ENCODE data around the gene MOXD1.

The MOXD1 gene

DNA sequence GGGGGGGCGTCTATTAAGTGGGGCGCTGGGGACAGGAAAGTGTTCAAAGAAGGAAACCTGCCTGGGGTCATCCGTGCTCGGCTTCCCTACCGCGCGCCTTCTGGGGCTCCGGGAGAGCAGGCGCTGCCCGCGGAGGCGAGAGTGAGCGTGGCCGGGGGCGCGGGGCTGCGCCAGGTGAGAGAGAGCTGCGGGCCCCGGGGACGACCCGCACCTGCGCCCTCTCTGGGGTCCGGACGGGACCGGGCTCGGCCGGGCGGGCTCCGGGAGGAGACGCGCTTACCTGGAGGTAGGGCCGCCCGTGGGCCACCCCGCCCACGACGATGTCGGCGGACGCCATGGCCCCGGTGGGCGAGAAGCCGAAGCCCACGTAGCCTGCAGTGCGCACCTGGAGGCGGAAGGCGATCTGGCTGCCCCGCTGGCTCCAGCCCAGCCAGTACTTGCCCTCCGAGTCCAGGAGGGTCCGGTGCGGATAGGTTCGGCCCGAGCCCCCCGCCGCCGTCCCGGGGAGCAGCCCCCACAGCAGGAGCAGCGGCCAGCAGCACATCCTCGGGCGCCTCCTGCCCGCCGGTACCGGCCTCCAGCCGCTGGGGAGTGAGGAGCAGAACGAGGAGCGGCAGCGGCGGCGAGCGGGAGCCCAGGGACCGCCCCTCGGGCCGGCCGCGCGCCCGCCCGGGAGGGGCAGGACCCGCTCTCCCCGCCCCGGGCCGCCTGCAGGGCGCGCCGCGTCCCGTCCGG is at the start of gene MOXD1:
Gene MOXD1 (minus strand): TSS at position 593 of the 735 bp plus-strand sequence. CDS start 49 bp downstream, at position 544.
- DNase-seq: peak; percentile 24 to 25

DNA sequence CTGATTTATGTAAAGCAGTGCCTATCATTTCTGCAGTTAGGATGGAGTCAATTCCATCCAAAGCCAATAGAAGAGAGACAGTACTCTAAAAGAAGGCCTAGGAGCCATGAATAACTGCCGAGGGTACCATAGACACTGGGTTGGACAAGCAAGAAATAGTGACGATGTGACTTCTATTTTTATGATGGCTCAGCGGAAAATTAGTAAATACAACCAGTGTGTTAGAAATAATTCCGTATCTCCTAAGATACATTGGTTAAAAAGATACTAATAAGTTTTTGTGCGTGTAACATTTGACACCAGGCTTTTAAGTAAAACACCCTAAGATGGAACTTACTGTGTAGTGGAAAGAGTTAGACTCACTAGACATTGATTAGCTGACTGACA is 45.6 kb upstream of the MOXD1 start:
- no peak for DNase-seq

DNA sequence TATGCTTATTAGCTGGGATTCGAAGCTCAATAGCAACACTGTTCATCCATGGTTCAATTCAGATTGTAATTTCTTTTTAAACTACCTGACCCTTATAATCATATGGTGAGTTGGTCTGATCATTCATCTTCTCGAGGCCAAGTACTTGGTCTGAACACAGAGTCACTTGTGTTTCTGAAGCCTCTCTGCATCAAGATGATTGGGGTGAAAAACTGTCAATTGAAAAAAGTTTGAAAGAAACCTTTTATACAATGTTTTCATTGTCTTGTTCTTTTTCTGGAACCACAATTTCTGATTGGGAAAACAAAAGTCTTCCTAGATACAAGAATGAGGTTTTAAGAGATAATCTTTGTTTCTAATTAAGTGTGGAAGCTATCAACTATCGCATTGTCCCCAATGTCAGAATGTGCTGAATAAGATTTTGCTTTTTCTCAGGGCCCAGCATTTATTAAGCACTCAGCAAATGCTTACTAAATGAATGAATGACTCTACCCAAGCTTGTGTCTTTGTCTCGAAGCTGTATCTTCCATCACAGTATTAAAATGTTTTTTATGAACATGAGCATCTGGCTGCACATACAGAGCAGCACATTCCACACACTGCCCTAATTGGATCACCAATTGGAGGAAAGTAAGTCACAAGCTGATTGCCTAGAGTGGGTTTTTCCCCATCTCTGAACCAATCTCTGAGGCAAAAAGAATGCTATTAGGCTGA is 45.0 kb upstream of the MOXD1 start:
- no peak for DNase-seq

DNA sequence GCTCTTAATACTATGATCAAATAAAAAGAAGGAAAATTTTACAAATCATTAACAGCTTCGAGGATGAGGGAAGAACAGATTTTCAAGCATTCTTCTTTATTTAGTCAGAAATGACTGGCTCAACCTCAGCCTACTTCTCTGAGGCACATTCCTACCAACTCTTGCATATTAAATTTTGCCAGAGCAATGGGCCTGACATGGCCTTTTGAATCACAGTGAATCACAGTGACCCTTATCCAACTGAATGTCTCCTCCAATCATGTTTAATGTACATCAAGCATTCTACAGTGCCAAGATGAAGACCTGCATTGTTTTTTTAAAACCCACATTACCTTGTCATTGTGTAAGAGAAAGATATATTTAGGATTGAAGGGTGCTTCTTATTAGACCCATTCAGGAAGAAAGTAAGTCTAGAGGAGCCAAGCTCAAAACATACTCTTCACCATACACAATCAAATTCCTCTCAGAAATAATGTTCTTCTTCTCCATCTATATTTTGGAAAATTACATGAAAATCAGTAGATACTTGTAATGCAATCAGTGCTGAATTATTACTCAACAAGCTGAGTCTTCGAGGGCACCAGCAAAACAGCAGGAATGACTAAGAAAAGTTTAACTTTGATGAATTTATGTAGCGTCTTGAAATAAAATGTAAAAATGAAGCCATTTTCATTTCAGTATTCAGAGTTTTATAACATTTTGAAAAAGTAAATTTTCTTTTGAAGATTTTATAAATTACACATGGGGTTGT is 44.1 kb upstream of the MOXD1 start:
- no peak for DNase-seq

DNA sequence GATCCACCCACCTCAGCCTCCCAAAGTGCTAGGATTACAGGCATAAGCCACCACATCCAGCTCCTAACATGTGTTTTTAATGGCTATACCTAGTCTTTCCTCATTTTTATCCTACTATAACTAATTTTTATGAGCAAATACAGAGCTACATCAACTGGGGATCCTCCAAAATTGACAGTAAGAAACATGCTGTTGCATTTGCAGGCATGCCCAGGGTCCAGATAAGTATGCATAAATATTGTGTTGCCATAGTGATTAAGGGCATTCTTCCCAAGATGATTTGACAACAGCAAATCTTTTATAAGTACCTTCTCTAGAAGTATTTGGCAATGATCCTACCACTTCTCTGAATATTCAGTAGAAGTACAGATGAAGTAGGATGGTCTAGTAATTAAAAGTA is 41.9 kb upstream of the MOXD1 start:
- no peak for DNase-seq

DNA sequence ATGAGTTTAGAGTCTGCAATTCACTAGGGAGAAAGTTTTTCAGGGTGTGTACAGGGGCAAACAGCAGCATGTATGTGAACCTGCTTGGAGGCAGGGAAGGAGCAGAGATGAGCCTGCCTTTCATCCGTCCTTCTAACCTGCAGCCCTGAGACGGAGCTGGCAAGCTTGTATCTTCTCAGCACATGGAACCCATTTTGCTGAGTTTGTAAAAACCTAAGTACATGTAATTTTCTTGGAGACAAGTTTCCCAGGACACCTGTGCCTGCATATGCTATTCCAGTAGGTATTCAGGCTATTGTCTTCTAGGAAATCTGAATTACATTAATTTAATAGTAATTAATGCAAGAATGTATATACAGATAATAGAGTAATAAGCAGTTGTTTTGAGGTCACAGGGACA is 28.8 kb upstream of the MOXD1 start:
- DNase-seq: no peak

DNA sequence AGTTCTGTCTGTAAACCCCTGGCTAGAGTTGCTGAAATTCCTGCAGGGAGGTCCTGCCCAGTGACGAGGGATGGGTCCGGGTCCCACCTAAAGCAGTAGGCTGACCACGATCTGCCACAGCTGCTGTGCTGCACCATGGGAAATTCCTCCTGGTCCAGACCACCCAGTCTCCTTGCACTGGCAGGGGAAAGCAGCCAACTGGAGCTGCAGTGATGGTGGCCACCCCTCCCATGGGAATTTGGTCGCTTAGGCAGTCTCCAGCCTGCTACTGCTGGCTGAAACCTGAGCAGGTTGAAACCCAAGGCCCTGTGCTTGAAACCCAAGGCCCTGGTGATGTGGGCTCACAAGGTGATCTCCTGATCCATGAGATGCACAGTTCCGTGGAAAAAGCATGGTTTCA is 23.9 kb upstream of the MOXD1 start:
- DNase-seq: no peak

DNA sequence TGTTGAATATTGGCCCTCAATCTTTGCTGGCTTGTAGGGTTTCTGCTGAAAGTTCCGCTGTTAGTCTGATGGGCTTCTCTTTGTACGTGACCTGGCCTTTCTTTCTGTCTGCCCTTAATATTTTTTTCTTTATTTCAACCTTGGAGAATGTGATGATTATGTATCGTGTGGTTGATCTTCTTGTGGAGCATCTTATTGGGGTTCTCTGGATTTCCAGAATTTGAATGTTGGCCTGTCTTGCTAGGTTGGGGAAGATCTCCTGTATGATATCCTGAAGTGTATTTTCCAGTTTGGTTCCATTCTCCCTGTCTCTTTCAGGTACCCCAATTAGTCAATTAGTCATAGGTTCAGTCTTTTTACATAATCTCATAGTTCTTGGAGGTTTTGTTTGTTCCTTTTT is 22.6 kb upstream of the MOXD1 start:
- DNase-seq: no peak

DNA sequence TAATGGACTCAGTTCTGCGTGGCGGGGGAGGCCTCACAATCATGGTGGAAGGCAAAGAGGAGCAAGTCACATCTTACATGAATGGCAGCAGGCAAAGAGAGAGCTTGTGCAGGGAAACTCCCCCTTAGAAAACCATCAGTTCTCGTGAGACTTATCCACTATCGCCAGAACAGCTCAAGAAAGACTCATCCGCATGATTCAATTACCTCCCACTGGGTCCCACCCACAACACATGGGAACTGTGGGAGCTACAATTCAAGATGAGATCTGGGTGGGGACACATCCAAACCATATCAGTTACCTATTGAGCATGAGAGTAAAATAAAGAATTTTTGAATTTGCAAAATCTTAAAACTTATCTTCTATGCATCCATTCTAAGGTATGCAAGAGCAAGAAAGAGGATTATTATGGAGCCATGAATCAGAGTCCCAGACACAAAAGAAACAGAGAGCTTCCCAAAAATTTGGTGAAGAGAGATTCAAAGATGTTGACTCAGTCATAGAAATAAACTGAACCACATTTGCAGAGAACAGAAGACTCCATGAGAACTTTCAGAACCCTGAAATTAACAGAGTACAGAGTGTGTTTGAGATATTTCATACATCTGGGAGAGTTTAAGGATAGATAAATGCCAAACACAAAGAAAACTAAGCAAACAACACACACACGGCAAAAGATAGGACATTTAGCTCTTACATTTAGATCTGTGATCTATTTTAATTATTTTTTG is 17.1 kb upstream of the MOXD1 start:
- DNase-seq: no peak

DNA sequence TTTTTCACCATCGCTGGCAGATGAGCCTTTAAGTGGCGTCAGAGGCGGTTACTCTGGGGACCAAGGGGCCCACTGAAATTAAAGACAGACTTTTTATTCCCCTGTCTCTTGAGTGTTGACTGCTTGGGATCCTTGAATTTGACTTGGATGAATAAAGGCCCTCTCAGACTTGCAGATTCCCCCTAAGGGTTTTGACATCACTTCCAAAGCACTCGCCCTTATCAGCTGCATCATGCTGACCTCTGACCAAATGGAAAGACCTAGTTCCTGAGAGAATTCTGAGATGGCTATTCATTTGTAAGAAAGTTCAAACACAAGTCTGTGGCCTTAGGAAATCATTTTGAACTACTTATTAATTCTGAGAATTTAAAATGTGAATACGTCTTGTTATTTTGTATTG is 13.5 kb upstream of the MOXD1 start:
- no peak for DNase-seq

DNA sequence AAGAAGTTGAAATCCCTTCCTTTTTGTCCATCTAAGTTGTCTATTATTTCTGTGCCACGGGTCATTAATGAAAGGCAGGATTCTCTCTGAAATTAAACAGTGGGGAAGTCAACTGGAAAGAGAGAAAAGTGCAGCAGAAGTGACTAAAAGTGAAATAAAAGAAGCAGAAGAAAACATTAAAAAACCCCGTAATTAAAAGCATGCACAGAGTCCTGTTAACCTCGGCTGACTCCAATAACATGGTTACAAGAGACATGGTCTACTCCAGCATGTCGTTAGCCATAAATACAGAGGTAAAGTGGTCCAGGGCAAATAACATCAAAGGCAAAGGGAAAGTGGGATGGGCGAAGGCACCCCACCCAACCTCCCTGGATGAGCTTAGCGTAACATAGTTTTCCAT is 13.0 kb upstream of the MOXD1 start:
- DNase-seq: no peak

DNA sequence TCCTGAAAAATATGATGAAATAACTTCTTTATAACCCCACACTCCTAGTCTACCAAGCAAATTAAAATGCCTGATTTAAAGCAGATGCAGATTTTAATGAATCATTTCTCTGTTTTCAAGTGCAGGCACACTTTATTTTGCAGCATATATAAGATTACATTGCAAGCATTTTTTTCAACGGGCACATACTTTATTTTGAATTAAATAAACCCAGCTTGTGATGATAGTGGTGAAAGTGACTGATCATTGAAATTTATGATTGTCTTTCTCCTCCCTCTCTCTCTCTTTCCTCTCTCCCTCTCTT is 12.2 kb upstream of the MOXD1 start:
- no peak for DNase-seq

DNA sequence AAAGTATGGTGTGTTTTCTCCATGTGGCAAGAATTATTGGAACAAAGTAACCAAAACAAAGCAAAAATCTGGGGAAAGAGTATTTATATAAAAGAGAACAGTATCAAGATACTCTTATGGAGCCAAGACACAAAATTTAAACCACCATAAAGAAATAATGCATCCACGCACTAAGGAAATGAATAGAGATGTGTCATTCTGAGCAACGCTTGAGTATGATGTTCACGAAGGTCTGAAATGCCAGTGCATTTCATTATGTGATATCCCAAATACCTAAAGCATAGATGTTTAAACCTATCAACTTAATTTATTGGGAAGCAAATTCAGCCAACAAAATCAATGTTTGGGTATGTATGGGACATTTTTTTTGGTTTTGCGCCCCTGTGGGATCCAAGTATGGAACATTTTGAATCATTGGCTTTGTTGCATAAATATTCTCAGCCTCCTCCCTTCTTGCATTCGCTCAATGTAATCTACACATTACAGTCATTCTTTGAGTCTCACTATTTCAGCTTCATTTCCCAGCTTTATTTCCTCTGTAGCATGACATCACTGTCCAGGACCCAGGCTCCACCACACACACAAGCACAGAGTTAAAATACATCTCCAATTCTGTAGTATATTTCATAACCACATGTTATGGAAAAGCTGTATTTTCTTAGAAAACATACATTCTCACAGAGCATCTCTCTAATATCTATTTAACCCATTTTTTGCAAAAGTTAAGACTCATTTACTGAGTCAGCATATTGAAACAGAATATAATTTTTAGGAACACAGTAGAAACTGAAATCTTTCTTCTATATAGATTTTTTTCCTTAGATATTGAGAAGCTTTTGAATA is 11.6 kb upstream of the MOXD1 start:
- DNase-seq: no peak

DNA sequence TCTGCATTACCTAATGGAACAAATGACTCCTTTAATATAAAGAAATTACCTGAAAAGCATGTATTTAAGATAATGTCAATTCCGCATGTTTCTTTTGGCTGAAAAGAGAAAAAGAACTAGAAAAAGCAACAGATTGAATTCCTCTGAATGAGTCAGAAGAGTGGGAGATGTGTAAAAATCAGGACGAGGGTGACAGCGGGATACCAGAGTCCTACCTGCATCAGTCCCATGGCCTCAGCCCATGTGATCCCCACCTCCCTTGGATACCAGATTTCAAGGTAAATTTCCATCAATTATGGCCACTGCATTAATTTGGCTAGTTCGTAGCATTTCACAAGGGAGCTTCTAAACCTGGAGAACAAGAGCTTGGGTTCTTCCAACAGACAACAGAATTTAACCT is 10.0 kb upstream of the MOXD1 start:
- no peak for DNase-seq

DNA sequence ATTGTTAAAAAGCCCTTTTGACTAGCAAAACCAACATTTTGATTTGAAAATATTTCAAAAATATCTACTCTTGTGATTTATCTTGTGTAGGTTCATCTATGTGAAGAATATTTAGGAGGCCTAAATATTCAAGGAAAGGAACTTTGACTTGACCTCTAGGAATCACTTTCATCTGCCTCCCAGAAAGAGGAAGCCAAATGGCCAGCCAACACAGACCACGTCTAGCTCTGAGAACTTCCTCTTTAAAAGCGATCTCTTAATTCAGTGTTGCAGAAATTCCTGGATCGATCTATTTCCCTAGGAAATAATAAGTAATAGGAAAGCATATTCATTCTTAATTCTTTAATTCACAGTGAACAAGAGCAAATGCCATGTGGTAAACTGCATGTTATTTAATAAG is 9.6 kb upstream of the MOXD1 start:
- DNase-seq: no peak

DNA sequence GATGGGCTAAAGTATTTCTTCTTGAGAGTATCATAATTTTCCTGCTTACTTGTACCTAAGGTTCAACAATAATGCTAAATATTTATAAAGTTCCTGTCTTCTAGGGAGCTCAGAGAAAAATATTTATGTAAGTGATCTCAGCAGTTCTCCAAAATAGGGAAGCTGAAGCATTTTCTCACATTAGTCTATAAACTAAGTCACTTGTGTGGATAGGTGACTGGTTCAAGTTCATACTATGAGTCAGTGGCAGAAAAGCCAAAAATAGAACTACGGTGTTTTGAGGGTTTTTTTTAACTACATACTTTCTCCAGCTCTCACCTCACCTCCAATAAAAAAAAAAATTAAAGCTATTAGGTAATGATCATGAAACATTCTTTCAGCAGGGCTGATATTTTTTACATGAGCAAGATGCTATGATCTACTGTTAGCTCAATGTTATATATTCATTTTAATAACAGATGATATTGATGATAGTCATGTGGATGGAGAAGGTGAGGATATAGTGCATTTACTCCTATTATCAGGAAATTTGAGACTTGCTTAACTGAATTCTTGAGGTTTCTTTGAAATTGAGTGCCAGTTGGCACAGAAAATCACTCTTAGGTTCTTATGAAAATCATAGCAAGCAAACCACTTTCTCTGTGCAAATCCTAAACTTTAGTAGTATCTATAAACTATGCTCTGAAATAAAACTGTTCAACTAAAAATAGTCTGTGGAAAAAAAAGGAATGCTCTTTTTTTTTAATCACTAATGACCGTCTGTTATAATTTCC is 4.1 kb upstream of the MOXD1 start:
- DNase-seq: no peak

DNA sequence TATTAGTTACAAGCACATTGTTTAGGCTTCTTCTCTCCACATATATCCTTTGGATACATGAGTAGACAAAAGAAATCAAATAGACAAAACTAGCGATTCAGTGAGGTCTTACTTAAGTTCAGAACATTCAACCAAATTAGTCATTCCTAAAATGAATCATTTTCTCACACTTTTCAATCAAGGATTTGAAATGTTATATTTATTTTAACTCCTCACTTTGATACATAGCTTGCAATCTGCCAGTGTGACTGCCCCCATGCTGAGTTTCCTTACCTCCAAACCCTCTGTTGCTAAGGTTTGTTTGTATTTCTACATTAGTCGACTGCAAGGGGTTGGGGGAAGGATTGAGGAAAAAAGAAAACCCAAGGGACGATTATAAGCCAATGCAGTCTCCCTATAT is 3.5 kb upstream of the MOXD1 start:
- DNase-seq: no peak

DNA sequence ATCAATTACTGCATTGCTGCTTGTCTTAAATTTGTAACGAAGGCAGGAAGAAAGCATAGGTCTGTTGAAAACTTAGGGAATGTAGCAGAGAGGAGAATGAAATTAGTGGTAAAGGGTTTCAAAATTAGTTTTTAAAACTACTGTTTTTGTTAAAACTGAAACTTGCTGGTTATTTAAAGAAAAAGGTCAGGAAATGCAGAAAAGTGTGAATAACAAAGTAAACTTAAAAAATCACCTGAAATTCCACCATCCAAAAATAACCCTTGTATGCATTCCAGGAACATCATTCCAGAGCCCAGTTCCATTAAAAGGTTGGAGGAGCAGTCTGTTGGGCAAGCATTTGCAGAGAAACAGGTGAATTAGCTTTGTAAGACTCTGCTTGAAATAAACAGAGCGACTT is 3.1 kb upstream of the MOXD1 start:
- DNase-seq: no peak

DNA sequence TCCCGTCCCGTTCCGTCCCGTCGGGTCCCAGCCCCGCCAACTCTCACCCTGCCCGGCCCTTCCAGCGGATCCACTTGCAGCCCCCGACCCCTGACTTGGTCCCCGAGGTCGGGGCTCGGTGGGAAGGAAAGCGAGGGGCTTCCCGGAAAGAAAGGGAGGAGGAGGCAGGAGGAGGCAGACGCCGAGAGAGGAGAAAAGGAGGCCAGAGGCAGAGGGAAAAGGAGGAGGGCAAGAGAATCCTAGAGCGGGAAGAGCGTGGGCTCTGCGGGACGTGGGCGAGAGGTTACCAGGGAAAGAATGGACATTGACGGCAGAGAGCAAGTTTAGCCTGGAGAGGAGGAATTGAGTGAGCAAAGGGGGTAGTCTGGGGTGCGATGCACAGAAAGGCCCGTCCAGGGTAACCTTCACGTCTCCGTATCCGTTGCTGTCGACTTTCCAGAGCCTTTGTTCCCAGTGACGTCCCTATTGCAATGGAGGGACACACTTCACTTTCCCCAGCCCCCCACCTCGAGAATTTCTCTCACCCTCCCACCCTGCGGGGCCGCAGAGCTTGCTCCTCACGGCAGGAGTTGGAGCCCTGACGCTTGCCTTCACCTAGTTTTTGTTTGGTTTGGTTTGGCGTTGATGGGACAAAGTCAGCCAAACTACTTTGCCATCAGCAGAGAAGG is 477 bp upstream of the MOXD1 start:
- no peak for DNase-seq

DNA sequence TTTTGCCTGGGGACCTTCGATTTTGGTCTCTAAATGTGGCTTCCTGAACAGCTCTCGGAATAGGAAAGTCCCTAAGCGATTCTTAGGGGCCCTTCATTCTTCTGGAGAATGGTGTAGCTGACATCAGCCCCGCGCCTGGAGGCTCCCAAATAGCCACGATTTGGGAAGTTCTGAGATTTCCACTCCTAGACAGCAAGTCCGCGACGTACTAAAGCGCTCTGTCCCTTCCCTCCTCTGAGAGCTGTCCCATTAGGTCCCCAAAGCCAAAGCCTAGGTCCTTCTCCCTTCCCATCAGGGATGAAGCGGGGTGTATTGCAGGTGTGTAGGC is 756 bp downstream of the MOXD1 start:
- DNase-seq: no peak

DNA sequence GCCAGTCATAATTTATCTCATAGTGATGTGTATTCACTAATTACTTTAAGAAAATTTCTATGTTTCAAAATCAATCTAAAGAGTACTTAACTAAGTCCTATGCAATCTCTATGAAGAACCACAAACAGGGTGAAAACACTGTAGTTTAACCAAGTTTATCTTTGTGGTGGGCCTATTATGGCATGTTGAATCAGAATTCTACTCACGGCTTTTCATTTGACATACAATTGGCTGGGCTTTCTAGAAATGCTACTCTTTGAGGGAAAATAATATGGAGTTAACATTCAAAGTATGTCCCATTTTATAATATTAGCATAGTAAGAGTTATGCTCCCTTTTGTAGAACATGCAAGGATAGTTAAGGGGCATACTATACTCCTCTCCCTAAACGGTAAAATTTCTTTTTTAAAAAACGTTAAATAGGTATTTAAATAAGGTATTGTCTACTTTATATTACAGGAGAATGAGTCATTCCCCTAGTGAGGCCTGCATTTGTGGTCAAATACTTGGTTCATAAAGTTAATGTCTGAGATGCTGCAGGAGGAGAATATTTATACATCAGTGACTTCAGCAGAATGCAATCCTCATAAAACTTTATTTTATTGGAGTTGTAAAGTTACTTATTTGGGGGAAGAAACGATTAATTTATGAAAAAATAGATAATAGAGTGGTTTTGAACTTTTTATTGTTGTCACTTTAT is 1.8 kb downstream of the MOXD1 start:
- DNase-seq: no peak

Measured in NCI-H2081 (cell line).